HTERT RPE-1 (cell line): ENCODE measurements around the gene OR2V1.
"Not testable (repeated sequence)": the region's sequence is repeated elsewhere in the genome, so short reads cannot be mapped to it uniquely, and the experiment has no call there.

Experiments
- in situ Hi-C: fragments of 300-500 bp; cut with MboI; formaldehyde crosslinking; loops from 4 replicates; pipeline ENCODE4 v1.14.3; 2020; ENCODE audit warnings: low sequenced_read_pairs

OR2V1 gene

DNA sequence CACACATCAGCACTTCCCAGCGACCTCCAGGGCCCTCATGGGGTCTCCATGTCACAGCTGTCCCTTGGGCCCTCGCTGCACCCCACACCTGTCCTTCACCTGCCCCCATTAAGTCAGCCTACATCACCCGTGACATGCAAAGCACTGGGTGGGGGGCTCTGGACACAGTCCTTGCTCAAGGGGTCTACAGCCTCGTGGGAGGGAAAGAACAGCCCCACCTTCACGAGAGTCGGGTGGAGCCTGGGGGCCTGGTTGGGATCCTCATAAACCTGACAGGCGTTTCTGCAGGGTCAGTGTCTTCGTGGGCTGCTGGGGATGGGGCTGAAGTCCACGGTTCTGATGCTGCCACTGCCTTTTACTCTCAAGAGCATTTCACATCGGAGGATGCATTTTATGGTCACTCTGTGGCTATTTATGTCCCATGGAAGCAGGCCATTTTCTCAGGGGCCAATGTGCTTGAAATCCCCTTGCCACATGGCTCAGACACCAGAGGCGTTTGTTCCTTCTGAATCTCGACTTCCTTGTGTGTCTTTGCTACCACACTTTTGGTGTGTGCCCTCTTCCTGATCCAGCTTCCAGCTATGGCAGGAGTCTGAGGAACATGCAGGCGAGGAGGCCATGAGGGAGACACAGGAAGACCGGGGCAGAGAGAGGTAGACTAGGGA lies at the start of gene OR2V1:
OR2V1 (minus strand) TSS at position 338 of the 665 bp plus-strand sequence. CDS start 5,865 bp downstream, outside the sequence.
- in situ Hi-C loops = no loop called here

DNA sequence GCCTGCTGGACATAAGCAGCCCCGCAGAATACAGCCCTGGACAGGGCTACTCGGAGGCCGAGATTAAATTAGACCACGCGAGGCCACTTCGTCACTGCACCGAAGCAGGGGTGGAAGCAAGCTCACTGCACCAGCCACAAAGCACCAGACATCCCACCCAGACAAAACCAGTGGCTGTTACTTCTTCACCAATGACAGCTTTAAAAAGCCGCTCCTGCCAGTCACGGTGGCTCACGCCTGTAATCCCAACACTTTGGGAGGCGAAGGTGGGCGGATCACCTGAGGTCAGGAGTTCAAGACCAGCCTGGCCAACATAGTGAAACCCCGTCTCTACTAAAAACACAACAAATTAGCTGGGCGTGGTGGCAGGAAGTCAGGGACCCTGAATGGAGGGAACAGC lies 46.6 kb upstream of the OR2V1 start:
- in situ Hi-C loops = not testable (repeated sequence)

- in situ Hi-C loops = no loop called here
Observed at GRCh38 chr5:181176254-181176952, 45.4 kb upstream of the OR2V1 start.

DNA sequence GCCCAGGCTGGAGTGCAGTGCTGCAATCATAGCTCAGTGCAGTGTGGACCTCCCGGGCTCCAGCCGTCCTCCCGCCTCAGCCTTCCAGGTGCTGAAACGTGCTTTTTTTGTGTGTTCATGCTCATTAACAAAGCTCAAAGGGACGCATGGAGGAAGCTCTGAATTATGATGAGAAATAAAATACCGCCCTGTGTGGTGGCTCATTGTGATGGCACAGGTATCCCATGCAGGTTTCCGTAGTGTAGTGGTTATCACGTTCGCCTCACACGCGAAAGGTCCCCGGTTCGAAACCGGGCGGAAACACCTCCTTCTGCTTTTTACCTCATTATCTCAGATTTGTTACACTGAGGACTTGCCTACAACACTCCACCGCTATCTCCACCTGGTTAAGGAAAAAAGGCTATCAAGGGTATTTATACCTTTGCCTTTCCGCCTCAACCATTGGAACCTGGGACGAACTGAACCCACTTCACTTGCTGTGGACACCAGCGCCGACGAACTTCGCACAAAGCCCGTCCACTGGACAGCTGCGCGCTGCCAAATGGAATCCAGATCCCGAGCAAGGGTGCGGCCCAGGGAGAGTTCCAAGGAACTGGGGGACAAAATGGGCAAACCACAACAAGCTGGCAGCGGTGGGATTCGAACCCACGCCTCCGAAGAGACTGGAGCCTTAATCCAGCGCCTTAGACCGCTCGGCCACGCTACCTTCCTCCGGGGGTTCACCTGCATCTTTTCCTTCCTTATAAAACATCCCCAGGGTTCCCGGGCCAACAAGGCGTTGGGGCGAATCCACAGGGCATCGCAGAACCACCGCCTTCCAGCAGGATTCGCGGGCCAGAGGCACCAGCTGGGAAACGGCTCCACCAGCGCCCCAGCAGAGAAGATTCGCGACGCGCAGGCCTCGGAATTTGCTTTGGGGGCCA lies 42.7 kb upstream of the OR2V1 start:
- in situ Hi-C loops = no loop called here

- in situ Hi-C loops = no loop called here
Observed at GRCh38 chr5:181173027-181173419, 42.1 kb upstream of the OR2V1 start.

DNA sequence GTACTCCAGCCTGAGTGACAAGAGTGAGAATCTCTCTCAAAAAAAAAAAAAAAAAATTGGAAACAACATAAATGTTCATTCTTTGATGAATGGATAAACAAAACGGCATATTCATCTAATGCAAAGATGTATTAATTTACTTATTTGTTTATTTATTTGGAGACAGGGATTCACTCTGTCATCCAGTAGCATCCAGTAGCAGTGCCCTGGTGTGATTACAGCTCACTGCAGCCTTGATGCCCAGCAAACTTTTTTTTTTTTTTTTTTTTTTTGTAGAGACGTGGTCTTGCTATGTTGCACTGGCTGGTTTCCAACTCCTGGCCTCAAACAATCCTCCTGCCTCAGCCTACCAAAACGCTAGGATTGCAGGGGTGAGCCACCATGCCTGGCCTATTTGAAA lies 40.8 kb upstream of the OR2V1 start:
- in situ Hi-C loops = no loop called here

- in situ Hi-C loops = no loop called here
Observed at GRCh38 chr5:181170996-181171395, 40.0 kb upstream of the OR2V1 start.

GRCh38 chr5:181170237-181170825 lies 39.4 kb upstream of the OR2V1 start:
- in situ Hi-C loops = no loop called here

DNA sequence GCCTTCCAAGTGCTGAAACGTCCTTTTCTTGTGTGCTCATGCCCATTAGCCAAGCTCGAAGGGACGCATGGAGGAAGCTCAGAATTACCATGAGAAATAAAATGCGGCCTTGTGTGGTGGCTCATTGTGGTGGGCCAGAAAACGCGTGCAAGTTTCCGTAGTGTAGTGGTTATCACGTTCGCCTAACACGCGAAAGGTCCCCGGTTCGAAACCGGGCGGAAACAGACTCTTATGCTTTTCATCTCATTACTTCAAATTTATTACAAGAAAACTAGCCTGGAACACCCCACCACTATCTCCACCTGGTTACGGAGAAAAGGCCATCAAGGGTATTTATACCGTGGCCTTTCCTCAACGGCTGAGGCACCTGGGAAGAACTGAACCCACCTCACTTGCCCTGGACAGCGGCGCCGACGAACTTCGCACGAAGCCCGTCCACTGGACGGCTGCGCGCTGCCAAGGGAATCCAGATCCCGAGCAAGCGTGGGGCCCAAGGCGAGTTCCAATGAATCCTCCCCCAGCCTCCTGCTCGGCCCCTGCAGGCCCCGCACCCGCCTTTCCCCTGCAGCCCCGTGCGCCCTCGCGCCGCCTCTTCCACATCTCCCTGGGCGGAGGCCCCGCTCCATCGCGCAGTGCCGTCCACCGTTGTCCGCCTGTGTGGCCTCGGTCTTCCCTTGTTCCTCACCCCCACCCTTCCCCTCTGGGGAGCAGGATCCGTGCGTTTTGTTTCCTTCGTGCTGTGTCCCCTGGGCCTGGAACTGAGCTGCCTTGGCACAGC lies 38.7 kb upstream of the OR2V1 start:
- in situ Hi-C loops = not testable (repeated sequence)

GRCh38 chr5:181168595-181169118 lies 37.7 kb upstream of the OR2V1 start:
- in situ Hi-C loops = no loop called here

DNA sequence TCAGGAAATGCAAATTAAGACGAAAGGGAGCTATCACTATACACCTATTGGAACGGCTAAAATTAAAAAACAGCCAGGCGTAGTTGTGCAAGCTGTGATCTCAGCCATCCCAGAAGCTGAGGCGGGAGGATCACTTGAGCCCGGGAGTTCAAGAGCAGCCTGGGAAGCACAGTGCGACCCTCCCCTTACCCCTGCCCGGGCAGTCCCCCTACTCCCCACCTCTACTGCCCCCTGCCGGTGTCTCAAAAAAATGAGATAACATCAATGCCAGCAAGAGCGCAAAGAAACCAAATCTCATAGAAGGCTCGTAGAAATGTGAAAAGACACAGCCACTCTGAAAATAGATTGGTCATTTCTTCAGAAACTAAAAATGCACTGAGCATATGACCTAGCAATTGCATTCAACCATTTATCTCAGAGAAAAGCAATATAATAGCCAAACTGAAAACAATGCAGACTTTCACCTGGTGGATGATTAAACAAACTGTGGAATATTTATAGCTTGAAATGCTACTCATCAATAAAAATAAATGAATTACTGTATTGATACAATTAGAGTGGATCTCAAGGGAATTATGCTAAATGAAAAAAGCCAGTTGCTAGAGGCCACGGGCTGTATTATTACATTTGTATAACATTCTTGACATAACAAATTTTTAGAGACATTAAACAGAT lies 37.0 kb upstream of the OR2V1 start:
- in situ Hi-C loops = no loop called here

- in situ Hi-C loops = no loop called here
Observed at GRCh38 chr5:181166812-181167733, 36.1 kb upstream of the OR2V1 start.

- in situ Hi-C loops = no loop called here
Observed at GRCh38 chr5:181164076-181164952, 33.3 kb upstream of the OR2V1 start.

DNA sequence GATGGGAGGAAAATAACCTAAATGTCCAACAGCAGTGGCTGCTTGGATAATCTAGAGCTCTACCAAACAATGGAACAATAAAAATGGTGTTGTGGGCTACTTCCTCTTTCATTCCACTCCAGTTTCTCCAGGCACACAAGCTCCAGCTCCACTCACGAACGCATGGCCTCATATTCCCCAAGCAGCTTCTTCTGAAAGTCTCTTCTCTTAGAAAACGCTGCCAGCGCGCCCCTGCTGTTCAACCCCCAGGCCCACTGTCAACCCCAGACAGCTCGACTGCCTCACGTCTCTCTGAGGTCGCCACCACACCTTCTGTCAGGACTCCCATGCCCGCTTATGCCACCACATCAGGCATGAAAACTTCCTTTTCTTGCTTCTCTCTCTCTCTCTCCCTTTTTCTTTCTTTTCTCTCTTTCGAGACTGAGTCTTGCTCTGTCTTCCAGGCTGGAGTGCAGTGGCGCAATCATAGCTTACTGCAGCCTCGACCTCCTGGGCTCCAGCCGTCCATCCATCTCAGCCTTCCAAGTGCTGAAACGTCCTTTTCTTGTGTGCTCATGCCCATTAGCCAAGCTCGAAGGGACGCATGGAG lies 32.6 kb upstream of the OR2V1 start:
- in situ Hi-C loops = no loop called here

DNA sequence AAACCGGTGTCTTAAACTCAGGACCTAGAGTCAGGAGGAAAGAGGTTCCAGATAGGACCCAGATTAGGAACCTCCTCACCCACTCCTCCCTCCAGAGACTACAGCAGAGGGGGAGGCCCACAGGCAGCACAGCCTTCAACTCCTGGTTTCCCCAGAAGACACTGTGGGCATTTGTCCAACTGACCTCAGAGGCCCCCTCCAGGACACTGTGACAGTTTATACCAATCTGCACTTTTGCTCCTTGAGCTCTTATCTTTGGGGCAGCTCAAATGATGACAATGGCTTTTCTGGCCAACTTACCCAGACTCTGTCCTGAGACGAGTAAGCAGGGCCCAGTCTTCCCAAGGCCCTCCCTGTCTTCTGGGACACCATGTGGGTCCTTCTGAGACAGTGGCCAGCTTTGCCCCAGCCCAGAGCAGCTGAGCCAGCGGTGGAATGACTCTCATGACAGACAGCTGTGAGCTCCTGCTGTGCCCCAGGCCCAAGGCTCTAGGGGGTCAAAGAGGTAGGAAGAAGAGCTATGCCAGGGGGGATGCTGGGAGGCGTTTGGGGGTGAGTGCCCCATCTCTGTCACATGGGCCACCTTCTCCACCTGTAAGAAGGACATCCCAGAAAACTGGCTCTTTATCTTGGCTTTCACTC lies 30.7 kb upstream of the OR2V1 start:
- in situ Hi-C loops = no loop called here

DNA sequence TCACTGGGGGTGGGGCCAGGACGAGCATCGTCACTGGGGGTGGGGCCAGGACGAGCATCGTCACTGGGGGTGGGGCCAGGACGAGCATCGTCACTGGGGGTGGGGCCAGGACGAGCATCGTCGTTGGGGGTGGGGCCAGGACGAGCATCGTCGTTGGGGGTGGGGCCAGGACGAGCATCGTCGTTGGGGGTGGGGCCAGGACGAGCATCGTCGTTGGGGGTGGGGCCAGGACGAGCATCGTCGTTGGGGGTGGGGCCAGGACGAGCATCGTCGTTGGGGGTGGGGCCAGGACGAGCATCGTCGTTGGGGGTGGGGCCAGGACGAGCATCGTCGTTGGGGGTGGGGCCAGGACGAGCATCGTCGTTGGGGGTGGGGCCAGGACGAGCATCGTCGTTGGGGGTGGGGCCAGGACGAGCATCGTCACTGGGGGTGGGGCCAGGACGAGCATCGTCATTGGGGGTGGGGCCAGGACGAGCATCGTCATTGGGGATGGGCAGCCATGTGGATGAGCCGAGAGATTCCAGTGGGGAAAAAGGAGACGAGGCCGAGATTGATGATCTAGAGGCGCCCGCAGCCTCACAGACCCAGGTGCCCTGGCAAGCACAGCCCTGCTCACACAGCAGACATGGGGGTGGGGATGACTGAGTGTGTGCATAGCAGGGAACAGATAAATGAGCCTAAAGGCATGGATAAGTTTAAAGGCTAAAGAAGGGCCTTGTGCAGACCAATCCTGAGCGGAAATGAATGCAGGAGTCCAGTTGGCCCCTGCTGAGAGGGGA lies 30.0 kb upstream of the OR2V1 start:
- in situ Hi-C loops = not testable (repeated sequence)
